Left colon (tissue), 2 donors: ENCODE data around the gene KIF14. TPM values are rescaled to one million over a fixed set of nuclear protein-coding genes. Genes with fewer than 3 reads are reported as not detected.

ENCODE experiments used
- ATAC-seq: fragments of 200-7000 bp; cut with Tn5 transposase; one replicate; pipeline ENCODE4 v1.9.1; 2020; ENCODE audit warnings: mild to moderate bottlenecking, moderate library complexity
- DNase-seq, 2 donors: peaks; one replicate each; pipeline ENCODE4 v3.0.0-alpha.2; 2020
- intact Hi-C, 2 donors: fragments of 100-400 bp; cut with DNase I in 1 of 2; cut with micrococcal nuclease in 1 of 2; formaldehyde crosslinking; loops; one replicate each; pipeline versions ENCODE4 v1.11.2 to v1.14.0; 2022; cut with DNase I, micrococcal nuclease
- long read RNA-seq: library from polyadenylated mRNA; unstranded; transcript quantifications from one replicate; pipeline ENCODE4 v2.0.0, GENCODE V29; 2021
- total RNA-seq, 2 donors: library from RNA; stranded (reverse); fragmentation: NEBNext Ultra II Directional; extraction: Animal tissue kit (Norgen Biotek cat#: 25700); gene quantifications; one replicate each; pipeline ENCODE4 v1.2.1, GENCODE V29; 2021
- donor health status: DM: no; HTN: no; CAD: no.
- donor health status: DM: yes; HTN: yes; CAD: no.

The KIF14 gene
- total RNA-seq = 1 to 10 TPM in 1 of 2 donors, under 1 TPM in 1; 0.67 to 2.0 TPM
- long read RNA-seq, partial matches to known transcripts = 0 of 2 reads
- long read RNA-seq, other reads (novel, unspliced or antisense) = 2 of 2 reads

GRCh38 chr1:200620273-200621131, at the start of gene KIF14:
TSS of gene KIF14 (minus strand) at chr1:200620751. CDS start at chr1:200618723, 2,028 bp downstream.
- intact Hi-C loops = loop anchor here in 1 of 2 donors (5.0 to 10.0 kb wide), 3 partner anchors 52 to 214 kb away; no protein-coding TSS in a partner anchor
- ATAC-seq = peak; percentile 100

GRCh38 chr1:200669314-200670241, 49.0 kb upstream of the KIF14 start, which contains the start of gene DDX59:
TSS of gene DDX59 (minus strand) at chr1:200669907. CDS start at chr1:200666740, 3,167 bp downstream.
- DNase-seq = peak; percentile 96
- intact Hi-C loops = loop anchor here in 1 of 2 donors (5.0 kb wide), 2 partner anchors 47 to 68 kb away; partner anchors contain the start of genes CAMSAP2 and KIF14
- peak; percentile 92 for ATAC-seq

More at GRCh38 chr1:200620273-200621131, at the start of gene KIF14:
- peak; percentile 96 for DNase-seq

GRCh38 chr1:200668514-200669313, 48.2 kb upstream of the KIF14 start:
- intact Hi-C loops = loop anchor here in 1 of 2 donors (5.0 kb wide), 1 partner anchor 69 kb away; the partner anchor contains the start of gene CAMSAP2
- no peak for DNase-seq
- ATAC-seq = peak; percentile 36

GRCh38 chr1:200666309-200666708, 45.8 kb upstream of the KIF14 start:
- intact Hi-C loops = loop anchor here in 1 of 2 donors (5.0 kb wide), 1 partner anchor 71 kb away; the partner anchor contains the start of gene CAMSAP2

GRCh38 chr1:200665861-200666260, 45.3 kb upstream of the KIF14 start:
- DNase-seq = no peak
- intact Hi-C loops = loop anchor here in 1 of 2 donors (5.0 kb wide), 1 partner anchor 71 kb away; the partner anchor contains the start of gene CAMSAP2
- no peak for ATAC-seq

More at GRCh38 chr1:200666309-200666708, 45.8 kb upstream of the KIF14 start:
- DNase-seq (no peak), ATAC-seq (no peak)

GRCh38 chr1:200660719-200661118, 40.2 kb upstream of the KIF14 start:
- intact Hi-C loops = no loop called here
- ATAC-seq (no peak), DNase-seq (no peak)

- intact Hi-C loops = no loop called here
- DNase-seq = no peak
- ATAC-seq = no peak
Observed at GRCh38 chr1:200659269-200659668, 38.7 kb upstream of the KIF14 start.

- no peak for DNase-seq
- no peak for ATAC-seq
- intact Hi-C loops = no loop called here
Observed at GRCh38 chr1:200658037-200658818, 37.7 kb upstream of the KIF14 start.

GRCh38 chr1:200654660-200655059, 34.1 kb upstream of the KIF14 start:
- intact Hi-C loops = no loop called here
- DNase-seq = no peak

GRCh38 chr1:200653022-200653462, 32.5 kb upstream of the KIF14 start:
- ATAC-seq = no peak
- no peak for DNase-seq
- intact Hi-C loops = no loop called here

More at GRCh38 chr1:200654660-200655059, 34.1 kb upstream of the KIF14 start:
- no peak for ATAC-seq

- intact Hi-C loops = no loop called here
- no peak for ATAC-seq
Observed at GRCh38 chr1:200652378-200652777, 31.8 kb upstream of the KIF14 start.

GRCh38 chr1:200646515-200646914, 26.0 kb upstream of the KIF14 start:
- DNase-seq (no peak), ATAC-seq (no peak)
- intact Hi-C loops = no loop called here

More at GRCh38 chr1:200652378-200652777, 31.8 kb upstream of the KIF14 start:
- no peak for DNase-seq

- intact Hi-C loops = no loop called here
- DNase-seq (no peak), ATAC-seq (no peak)
Observed at GRCh38 chr1:200644021-200644420, 23.5 kb upstream of the KIF14 start.

GRCh38 chr1:200642481-200642880, 21.9 kb upstream of the KIF14 start:
- no peak for ATAC-seq
- intact Hi-C loops = no loop called here

GRCh38 chr1:200640963-200641401, 20.4 kb upstream of the KIF14 start:
- intact Hi-C loops = no loop called here
- no peak for ATAC-seq
- DNase-seq = no peak

More at GRCh38 chr1:200642481-200642880, 21.9 kb upstream of the KIF14 start:
- DNase-seq = no peak

GRCh38 chr1:200640373-200640962, 19.9 kb upstream of the KIF14 start:
- no peak for DNase-seq
- no peak for ATAC-seq
- intact Hi-C loops = no loop called here
